Measurements from ENCODE around the gene PAMR1. TPM values are rescaled to one million over a fixed set of nuclear protein-coding genes. Genes with fewer than 3 reads are reported as not detected.
"Not testable (repeated sequence)": the region's sequence is repeated elsewhere in the genome, so short reads cannot be mapped to it uniquely, and the experiment has no call there.

PAMR1 gene
- total and polyA plus RNA-seq, 2 donors = 48.7 to 179 TPM

- H3K27ac ChIP-seq (ENCODE audit: low read depth) = no peak overlapping the region
- no peak overlapping the region for H3K4me3 ChIP-seq (ENCODE audit: low read depth, low read length)
- WGBS = 60% methylated on average over 1 of the region's 1 CpG
- no peaks in the 10 kb centered on the region for H3K36me3 ChIP-seq (ENCODE audit: insufficient read depth)
- DNase-seq (ENCODE audit: extremely low spot score) = no peak
- no peaks in the 10 kb centered on the region for H3K4me1 ChIP-seq (ENCODE audit: insufficient read depth)
These were observed 5.8 kb upstream of the PAMR1 start for GRCh38 chr11:35531246-35531645.

GRCh38 chr11:35529971-35530495, 4.6 kb upstream of the PAMR1 start:
- Histone ChIP-seq H3K36me3 (ENCODE audit: insufficient read depth) (no peaks in the 10 kb centered on the region), H3K27ac (ENCODE audit: low read depth) (no peak overlapping the region), H3K4me3 (ENCODE audit: low read depth, low read length) (no peak overlapping the region), H3K4me1 (ENCODE audit: insufficient read depth) (no peaks in the 10 kb centered on the region)
- 43% methylated on average over 2 of the region's 2 CpGs for WGBS
- DNase-seq (ENCODE audit: extremely low spot score) = no peak

- H3K27ac ChIP-seq (ENCODE audit: low read depth) = no peak overlapping the region
- H3K4me3 ChIP-seq (ENCODE audit: low read depth, low read length) = no peak overlapping the region
- H3K4me1 ChIP-seq (ENCODE audit: insufficient read depth) = no peaks in the 10 kb centered on the region
- DNase-seq (ENCODE audit: extremely low spot score) = no peak
- 66% methylated on average over 6 of the region's 6 CpGs for WGBS
- H3K36me3 ChIP-seq (ENCODE audit: insufficient read depth) = no peaks in the 10 kb centered on the region
These were observed 965 bp upstream of the PAMR1 start for GRCh38 chr11:35526370-35526792.

- DNase-seq (ENCODE audit: extremely low spot score) = no peak
- Histone ChIP-seq H3K36me3 (ENCODE audit: insufficient read depth) (no peaks in the 10 kb centered on the region), H3K4me1 (ENCODE audit: insufficient read depth) (no peaks in the 10 kb centered on the region), H3K4me3 (ENCODE audit: low read depth, low read length) (peak overlapping the region; percentile 61), H3K27ac (ENCODE audit: low read depth) (no peak overlapping the region)
- 54% methylated on average over 4 of the region's 4 CpGs for WGBS
These were observed 636 bp downstream of the PAMR1 start for GRCh38 chr11:35524780-35525179.

GRCh38 chr11:35523861-35524260, 1.6 kb downstream of the PAMR1 start:
- DNase-seq (ENCODE audit: extremely low spot score) = no peak
- Histone ChIP-seq H3K4me3 (ENCODE audit: low read depth, low read length) (peak overlapping the region; percentile 61), H3K27ac (ENCODE audit: low read depth) (no peak overlapping the region), H3K4me1 (ENCODE audit: insufficient read depth) (no peaks in the 10 kb centered on the region), H3K36me3 (ENCODE audit: insufficient read depth) (no peaks in the 10 kb centered on the region)
- 53% methylated on average over 5 of the region's 5 CpGs for WGBS

GRCh38 chr11:35523331-35523768, 2.1 kb downstream of the PAMR1 start:
- Histone ChIP-seq H3K36me3 (ENCODE audit: insufficient read depth) (no peaks in the 10 kb centered on the region), H3K4me3 (ENCODE audit: low read depth, low read length) (no peak overlapping the region), H3K27ac (ENCODE audit: low read depth) (no peak overlapping the region), H3K4me1 (ENCODE audit: insufficient read depth) (no peaks in the 10 kb centered on the region)
- no peak for DNase-seq (ENCODE audit: extremely low spot score)
- 27% methylated on average over 7 of the region's 7 CpGs for WGBS

- DNase-seq (ENCODE audit: extremely low spot score); H3K4me3 ChIP-seq (ENCODE audit: low read depth, low read length); H3K36me3 ChIP-seq (ENCODE audit: insufficient read depth); H3K27ac ChIP-seq (ENCODE audit: low read depth); H3K4me1 ChIP-seq (ENCODE audit: insufficient read depth): not testable (repeated sequence)
- 93% methylated on average over 5 of the region's 5 CpGs for WGBS
These were observed 3.3 kb downstream of the PAMR1 start for GRCh38 chr11:35522091-35522490.

GRCh38 chr11:35520376-35520775, 5.0 kb downstream of the PAMR1 start:
- Histone ChIP-seq H3K4me1 (ENCODE audit: insufficient read depth) (peaks cover 1% of the 10 kb centered on the region), H3K36me3 (ENCODE audit: insufficient read depth) (no peaks in the 10 kb centered on the region), H3K27ac (ENCODE audit: low read depth) (no peak overlapping the region), H3K4me3 (ENCODE audit: low read depth, low read length) (no peak overlapping the region)
- DNase-seq (ENCODE audit: extremely low spot score) = no peak
- WGBS = 28% methylated on average over 1 of the region's 1 CpG

GRCh38 chr11:35518766-35519165, 6.7 kb downstream of the PAMR1 start:
- Histone ChIP-seq H3K36me3 (ENCODE audit: insufficient read depth) (no peaks in the 10 kb centered on the region), H3K4me1 (ENCODE audit: insufficient read depth) (peaks cover 1% of the 10 kb centered on the region), H3K4me3 (ENCODE audit: low read depth, low read length) (no peak overlapping the region), H3K27ac (ENCODE audit: low read depth) (no peak overlapping the region)
- WGBS = 37% methylated on average over 1 of the region's 1 CpG
- DNase-seq (ENCODE audit: extremely low spot score) = no peak

GRCh38 chr11:35517481-35517880, 7.9 kb downstream of the PAMR1 start:
- H3K36me3 ChIP-seq (ENCODE audit: insufficient read depth) = no peaks in the 10 kb centered on the region
- H3K27ac ChIP-seq (ENCODE audit: low read depth) = no peak overlapping the region
- no peak overlapping the region for H3K4me3 ChIP-seq (ENCODE audit: low read depth, low read length)
- 34% methylated on average over 1 of the region's 1 CpG for WGBS
- H3K4me1 ChIP-seq (ENCODE audit: insufficient read depth) = peaks cover 1% of the 10 kb centered on the region
- no peak for DNase-seq (ENCODE audit: extremely low spot score)

GRCh38 chr11:35516403-35516802, 9.0 kb downstream of the PAMR1 start:
- WGBS = 74% methylated on average over 4 of the region's 4 CpGs
- DNase-seq (ENCODE audit: extremely low spot score) = no peak

GRCh38 chr11:35515224-35515623, 10.2 kb downstream of the PAMR1 start:
- 20% methylated on average over 3 of the region's 3 CpGs for WGBS
- no peak overlapping the region for H3K27ac ChIP-seq (ENCODE audit: low read depth)
- DNase-seq (ENCODE audit: extremely low spot score) = no peak
- no peak overlapping the region for H3K4me3 ChIP-seq (ENCODE audit: low read depth, low read length)
- peaks cover 1% of the 10 kb centered on the region for H3K4me1 ChIP-seq (ENCODE audit: insufficient read depth)
- no peaks in the 10 kb centered on the region for H3K36me3 ChIP-seq (ENCODE audit: insufficient read depth)

More at GRCh38 chr11:35516403-35516802, 9.0 kb downstream of the PAMR1 start:
- H3K4me3 ChIP-seq (ENCODE audit: low read depth, low read length) = no peak overlapping the region
- H3K36me3 ChIP-seq (ENCODE audit: insufficient read depth) = no peaks in the 10 kb centered on the region
- peaks cover 1% of the 10 kb centered on the region for H3K4me1 ChIP-seq (ENCODE audit: insufficient read depth)
- no peak overlapping the region for H3K27ac ChIP-seq (ENCODE audit: low read depth)

- Histone ChIP-seq H3K4me3 (ENCODE audit: low read depth, low read length) (no peak overlapping the region), H3K4me1 (ENCODE audit: insufficient read depth) (peaks cover 1% of the 10 kb centered on the region), H3K27ac (ENCODE audit: low read depth) (no peak overlapping the region), H3K36me3 (ENCODE audit: insufficient read depth) (no peaks in the 10 kb centered on the region)
- DNase-seq (ENCODE audit: extremely low spot score) = no peak
- WGBS = 88% methylated on average over 3 of the region's 3 CpGs
These were observed 10.9 kb downstream of the PAMR1 start for GRCh38 chr11:35514481-35514880.

GRCh38 chr11:35511666-35512065, 13.8 kb downstream of the PAMR1 start:
- no peak for DNase-seq (ENCODE audit: extremely low spot score)
- Histone ChIP-seq H3K4me3 (ENCODE audit: low read depth, low read length) (no peak overlapping the region), H3K4me1 (ENCODE audit: insufficient read depth) (no peaks in the 10 kb centered on the region), H3K27ac (ENCODE audit: low read depth) (no peak overlapping the region), H3K36me3 (ENCODE audit: insufficient read depth) (no peaks in the 10 kb centered on the region)
- WGBS = 76% methylated on average over 5 of the region's 5 CpGs

- Histone ChIP-seq H3K4me1 (ENCODE audit: insufficient read depth) (no peaks in the 10 kb centered on the region), H3K36me3 (ENCODE audit: insufficient read depth) (no peaks in the 10 kb centered on the region), H3K27ac (ENCODE audit: low read depth) (no peak overlapping the region), H3K4me3 (ENCODE audit: low read depth, low read length) (no peak overlapping the region)
- no peak for DNase-seq (ENCODE audit: extremely low spot score)
- 93% methylated on average over 2 of the region's 2 CpGs for WGBS
These were observed 17.7 kb downstream of the PAMR1 start for GRCh38 chr11:35507688-35508087.
